HUDEP-2 (cell line): Measurements from ENCODE around the gene TAT.
"Not testable (repeated sequence)": the region's sequence is repeated elsewhere in the genome, so short reads cannot be mapped to it uniquely, and the experiment has no call there.

Experiments
- DNase-seq, 76 experiments: peaks; one replicate each; lab custom pipeline; 2025; ENCODE audit not compliant: unreplicated experiment in 76 of 76; lab: John Stamatoyannopoulos, UW

TAT gene

GRCh38 chr16:71585318-71585703, 8.4 kb upstream of the TAT start:
- DNase-seq = no peak

- DNase-seq = no peak
These were observed 7.8 kb upstream of the TAT start for GRCh38 chr16:71584543-71585317.

- not testable (repeated sequence) for DNase-seq
These were observed 5.6 kb upstream of the TAT start for GRCh38 chr16:71582553-71582848.

- DNase-seq = no peak
These were observed 2.2 kb downstream of the TAT start for GRCh38 chr16:71574702-71575101.

- no peak for DNase-seq
These were observed 3.4 kb downstream of the TAT start for GRCh38 chr16:71573387-71574094.

GRCh38 chr16:71572497-71573116, 4.3 kb downstream of the TAT start:
- no peak for DNase-seq

GRCh38 chr16:71570144-71570543, 6.7 kb downstream of the TAT start:
- no peak for DNase-seq

- DNase-seq = peak in 4 of 76 experiments; percentile 4 to 24 (median 8)
These were observed 7.3 kb downstream of the TAT start for GRCh38 chr16:71569621-71570020.

GRCh38 chr16:71568551-71568950, 8.3 kb downstream of the TAT start:
- no peak for DNase-seq

- DNase-seq = no peak
These were observed 9.0 kb downstream of the TAT start for GRCh38 chr16:71567931-71568330.

GRCh38 chr16:71565812-71566700, 10.8 kb downstream of the TAT start:
- peak in 2 of 76 experiments; percentile 2 to 3 for DNase-seq

- peak in 1 of 76 experiments; percentile 12 for DNase-seq
These were observed 12.4 kb downstream of the TAT start for GRCh38 chr16:71564335-71564967.

- DNase-seq = no peak
These were observed 14.3 kb downstream of the TAT start for GRCh38 chr16:71562552-71562951.

- not testable (repeated sequence) for DNase-seq
These were observed 15.0 kb downstream of the TAT start for GRCh38 chr16:71561886-71562285.

- DNase-seq = no peak
These were observed 17.0 kb downstream of the TAT start for GRCh38 chr16:71559855-71560254.

GRCh38 chr16:71557954-71558582, 18.8 kb downstream of the TAT start:
- DNase-seq = no peak

GRCh38 chr16:71557299-71557698, 19.6 kb downstream of the TAT start:
- DNase-seq = no peak

- no peak for DNase-seq
These were observed 21.5 kb downstream of the TAT start for GRCh38 chr16:71555230-71555891.

- peak in 2 of 76 experiments; percentile 5 for DNase-seq
These were observed 24.0 kb downstream of the TAT start for GRCh38 chr16:71552698-71553503.
